Suprapubic skin (tissue), 4 donors: ENCODE results near the gene G6PC3.

Experiments used
- POLR2A ChIP-seq, 2 donors: fragments of 450-650 bp; IDR thresholded peaks; one replicate each; pipeline ENCODE4 v1.6.1; 2017; ENCODE audit warnings: antibody characterized with exemption in 2 of 2, mild to moderate bottlenecking in 2 of 2, moderate library complexity in 2 of 2
- POLR2AphosphoS5 ChIP-seq, 3 donors: sonication (generic); formaldehyde crosslinking; IDR thresholded peaks; one replicate each; pipeline ENCODE4 v1.6.1; 2017; ENCODE audit warnings: antibody characterized with exemption in 3 of 3
- TF ChIP-seq, protein P1 (sequence below), 2 donors: fragments of 200-600 bp in 1 of 2; fragments of 450-650 bp in 1 of 2; sonication (generic) in 1 of 2; IDR thresholded peaks; one replicate each; pipeline ENCODE4 v1.5.1; 2016 to 2019; ENCODE audit warnings: antibody characterized with exemption in 2 of 2, mild to moderate bottlenecking in 1 of 2, moderate library complexity in 1 of 2

DNA sequence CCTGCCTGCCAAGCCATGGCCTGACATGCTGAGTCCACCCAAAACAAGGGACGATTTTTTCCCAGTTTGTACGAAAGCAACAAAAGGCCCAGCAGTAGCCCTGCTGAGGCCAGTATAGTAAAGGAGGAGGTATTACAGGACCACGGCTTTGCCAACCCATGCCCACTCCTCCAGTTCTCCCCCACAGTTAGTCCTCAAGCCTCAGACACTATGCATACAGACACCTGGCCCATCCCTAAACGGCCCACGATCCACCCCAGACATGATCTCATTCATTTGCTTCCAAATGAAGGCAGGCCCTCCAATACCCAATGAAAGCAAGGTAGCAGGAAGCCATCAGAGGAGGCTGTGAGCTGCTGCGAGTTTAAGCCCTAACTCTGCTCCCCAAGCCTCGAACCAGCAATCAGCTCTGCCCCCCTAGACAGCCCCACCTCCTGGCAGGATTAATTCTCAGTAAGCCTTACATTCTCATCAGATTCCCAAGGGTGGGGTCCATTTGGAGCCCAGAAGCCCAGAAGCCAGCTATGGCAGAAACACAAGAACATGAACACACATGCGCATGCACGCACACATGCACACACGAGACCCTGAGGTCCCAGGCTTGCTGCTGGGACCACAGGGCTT lies 48.0 kb downstream of the G6PC3 start:
- TF ChIP-seq, protein P1, sequence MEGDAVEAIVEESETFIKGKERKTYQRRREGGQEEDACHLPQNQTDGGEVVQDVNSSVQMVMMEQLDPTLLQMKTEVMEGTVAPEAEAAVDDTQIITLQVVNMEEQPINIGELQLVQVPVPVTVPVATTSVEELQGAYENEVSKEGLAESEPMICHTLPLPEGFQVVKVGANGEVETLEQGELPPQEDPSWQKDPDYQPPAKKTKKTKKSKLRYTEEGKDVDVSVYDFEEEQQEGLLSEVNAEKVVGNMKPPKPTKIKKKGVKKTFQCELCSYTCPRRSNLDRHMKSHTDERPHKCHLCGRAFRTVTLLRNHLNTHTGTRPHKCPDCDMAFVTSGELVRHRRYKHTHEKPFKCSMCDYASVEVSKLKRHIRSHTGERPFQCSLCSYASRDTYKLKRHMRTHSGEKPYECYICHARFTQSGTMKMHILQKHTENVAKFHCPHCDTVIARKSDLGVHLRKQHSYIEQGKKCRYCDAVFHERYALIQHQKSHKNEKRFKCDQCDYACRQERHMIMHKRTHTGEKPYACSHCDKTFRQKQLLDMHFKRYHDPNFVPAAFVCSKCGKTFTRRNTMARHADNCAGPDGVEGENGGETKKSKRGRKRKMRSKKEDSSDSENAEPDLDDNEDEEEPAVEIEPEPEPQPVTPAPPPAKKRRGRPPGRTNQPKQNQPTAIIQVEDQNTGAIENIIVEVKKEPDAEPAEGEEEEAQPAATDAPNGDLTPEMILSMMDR (IDR thresholded peaks at IDR 0.05): no peak
- no peak for TF ChIP-seq POLR2AphosphoS5 (IDR thresholded peaks at IDR 0.05)
- no peak for TF ChIP-seq POLR2A (IDR thresholded peaks at IDR 0.05)
